PC-9 (cell line): ENCODE measurements around the gene GEMIN8. TPM values are rescaled to one million over a fixed set of nuclear protein-coding genes. Genes with fewer than 3 reads are reported as not detected.

Experiments used
- BruUV-seq: library from RNA; stranded (reverse); fragments of 400-500 nt; replicated peaks from 2 replicates; lab custom pipeline; 2021; lab: Mats Ljungman, UMichigan
- CTCF ChIA-PET: fragments of 300-600 bp; sonication (Branson Sonifier 250); formaldehyde crosslinking; loops from one replicate; lab custom pipeline; 2022; ENCODE audit warnings: antibody characterized with exemption; lab: Charles Lee
- POLR2A ChIA-PET: fragments of 300-600 bp; sonication (Branson Sonifier 250); formaldehyde crosslinking; loops from one replicate; lab custom pipeline; 2022; ENCODE audit warnings: antibody characterized with exemption; ENCODE audit not compliant: unreplicated experiment; lab: Charles Lee
- DNase-seq, 2 experiments: peaks; one replicate each; pipeline versions ENCODE4 v3.0.0 to v3.0.0-alpha.2; 2015 to 2022; ENCODE audit warnings: mixed read lengths in 1 of 2
- H2AFZ ChIP-seq: fragments of 200-600 bp; sonication (generic); 2 replicates; pipeline ENCODE4 v1.8.1; 2017; ENCODE audit warnings: antibody characterized with exemption
- H3F3A ChIP-seq: fragments of 200-600 bp; sonication (generic); 2 replicates; pipeline ENCODE4 v1.8.1; 2017; ENCODE audit warnings: antibody characterized with exemption, mild to moderate bottlenecking, low read depth; ENCODE audit not compliant: insufficient read depth
- H3K27ac ChIP-seq: fragments of 200-600 bp; sonication (generic); 2 replicates; pipeline ENCODE4 v1.6.1; 2016; ENCODE audit warnings: mixed run types
- H3K27me3 ChIP-seq: fragments of 200-600 bp; sonication (generic); 2 replicates; pipeline ENCODE4 v1.6.1; 2016; ENCODE audit warnings: low read depth, mixed run types; ENCODE audit not compliant: insufficient read depth
- H3K36me3 ChIP-seq: fragments of 200-600 bp; sonication (generic); 2 replicates; pipeline ENCODE4 v1.6.1; 2016; ENCODE audit warnings: low read depth, mixed run types
- H3K4me1 ChIP-seq: fragments of 200-600 bp; sonication (generic); replicated peaks from 2 replicates; pipeline ENCODE4 v1.6.1; 2016; ENCODE audit warnings: mixed run types; ENCODE audit not compliant: insufficient read depth
- H3K4me2 ChIP-seq: fragments of 200-600 bp; sonication (generic); 2 replicates; pipeline ENCODE4 v1.6.1; 2017; ENCODE audit warnings: mixed run types
- H3K4me3 ChIP-seq: fragments of 200-600 bp; sonication (generic); 2 replicates; pipeline ENCODE4 v1.6.1; 2016; ENCODE audit warnings: mixed run types
- H3K79me2 ChIP-seq: fragments of 200-600 bp; sonication (generic); 2 replicates; pipeline ENCODE4 v1.6.1; 2017; ENCODE audit warnings: low read depth, mixed run types
- H3K9me2 ChIP-seq: fragments of 200-600 bp; sonication (generic); 2 replicates; pipeline ENCODE4 v1.8.1; 2017; ENCODE audit warnings: mild to moderate bottlenecking; ENCODE audit not compliant: insufficient read depth
- H3K9me3 ChIP-seq: fragments of 200-600 bp; sonication (generic); 2 replicates; pipeline ENCODE4 v1.8.1; 2016; ENCODE audit warnings: low read depth; ENCODE audit not compliant: insufficient read depth
- H4K20me1 ChIP-seq: fragments of 200-600 bp; sonication (generic); 2 replicates; pipeline ENCODE4 v1.8.1; 2017; ENCODE audit not compliant: insufficient read depth
- EZH2 ChIP-seq: fragments of 200-600 bp; sonication (generic); IDR thresholded peaks from 2 replicates; pipeline ENCODE4 v1.8.0; 2017; ENCODE audit warnings: antibody characterized with exemption, low read depth
- intact Hi-C: fragments of 100-400 bp; cut with micrococcal nuclease; formaldehyde crosslinking; loops from one replicate; pipeline ENCODE4 v1.10.0; 2022; ENCODE audit not compliant: unreplicated experiment
- total RNA-seq: library from RNA; stranded (reverse); gene quantifications from 2 replicates; pipeline ENCODE4 v1.2.3, GENCODE V29; 2021
- TF ChIP-seq, protein P1 (sequence below): fragments of 200-600 bp; sonication (generic); conservative IDR thresholded peaks from 2 replicates; pipeline ENCODE4 v1.6.1; 2017; ENCODE audit warnings: mixed run types, antibody characterized with exemption, mild to moderate bottlenecking, moderate library complexity

The GEMIN8 gene
- total RNA-seq, 1 experiment from 2014 or later: 18.8 TPM

DNA sequence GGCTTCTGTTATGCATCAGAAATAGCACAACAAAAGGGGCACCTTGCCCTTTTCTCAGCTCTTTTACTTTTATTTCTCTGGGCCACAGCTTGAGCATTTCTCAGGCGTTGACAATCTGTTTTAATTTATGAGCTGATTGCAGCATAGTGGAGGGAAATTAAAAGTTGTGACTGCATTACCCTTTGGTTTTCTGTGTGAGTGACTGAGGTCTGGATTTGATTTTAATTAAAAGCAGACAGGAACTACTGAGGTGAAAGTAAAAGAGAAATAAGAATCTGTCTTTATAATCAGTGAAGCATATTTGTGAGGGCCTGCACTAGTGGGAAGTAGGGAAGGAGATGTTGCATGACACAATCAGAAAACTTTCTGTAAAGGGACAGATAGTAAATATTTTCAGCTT is 43.4 kb upstream of the GEMIN8 start:
- Histone ChIP-seq H3K4me1 (no peaks in the 10 kb centered on the region), H3K4me3 (no peak overlapping the region), H4K20me1 (no peaks in the 10 kb centered on the region), H3F3A (no peaks in the 10 kb centered on the region), H3K36me3 (no peaks in the 10 kb centered on the region), H3K9me3 (no peaks in the 10 kb centered on the region), H3K4me2 (no peak overlapping the region), H2AFZ (no peak overlapping the region), H3K27me3 (no peaks in the 10 kb centered on the region), H3K27ac (no peak overlapping the region), H3K79me2 (no peaks in the 10 kb centered on the region), H3K9me2 (no peaks in the 10 kb centered on the region)
- no peak for DNase-seq
- ChIA-PET POLR2A (no interaction called here), CTCF (no interaction called here)
- BruUV-seq: no TSS peak
- intact Hi-C loops: no loop called here
- TF ChIP-seq, protein P1, sequence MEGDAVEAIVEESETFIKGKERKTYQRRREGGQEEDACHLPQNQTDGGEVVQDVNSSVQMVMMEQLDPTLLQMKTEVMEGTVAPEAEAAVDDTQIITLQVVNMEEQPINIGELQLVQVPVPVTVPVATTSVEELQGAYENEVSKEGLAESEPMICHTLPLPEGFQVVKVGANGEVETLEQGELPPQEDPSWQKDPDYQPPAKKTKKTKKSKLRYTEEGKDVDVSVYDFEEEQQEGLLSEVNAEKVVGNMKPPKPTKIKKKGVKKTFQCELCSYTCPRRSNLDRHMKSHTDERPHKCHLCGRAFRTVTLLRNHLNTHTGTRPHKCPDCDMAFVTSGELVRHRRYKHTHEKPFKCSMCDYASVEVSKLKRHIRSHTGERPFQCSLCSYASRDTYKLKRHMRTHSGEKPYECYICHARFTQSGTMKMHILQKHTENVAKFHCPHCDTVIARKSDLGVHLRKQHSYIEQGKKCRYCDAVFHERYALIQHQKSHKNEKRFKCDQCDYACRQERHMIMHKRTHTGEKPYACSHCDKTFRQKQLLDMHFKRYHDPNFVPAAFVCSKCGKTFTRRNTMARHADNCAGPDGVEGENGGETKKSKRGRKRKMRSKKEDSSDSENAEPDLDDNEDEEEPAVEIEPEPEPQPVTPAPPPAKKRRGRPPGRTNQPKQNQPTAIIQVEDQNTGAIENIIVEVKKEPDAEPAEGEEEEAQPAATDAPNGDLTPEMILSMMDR: no peak
- TF ChIP-seq EZH2: no peak

DNA sequence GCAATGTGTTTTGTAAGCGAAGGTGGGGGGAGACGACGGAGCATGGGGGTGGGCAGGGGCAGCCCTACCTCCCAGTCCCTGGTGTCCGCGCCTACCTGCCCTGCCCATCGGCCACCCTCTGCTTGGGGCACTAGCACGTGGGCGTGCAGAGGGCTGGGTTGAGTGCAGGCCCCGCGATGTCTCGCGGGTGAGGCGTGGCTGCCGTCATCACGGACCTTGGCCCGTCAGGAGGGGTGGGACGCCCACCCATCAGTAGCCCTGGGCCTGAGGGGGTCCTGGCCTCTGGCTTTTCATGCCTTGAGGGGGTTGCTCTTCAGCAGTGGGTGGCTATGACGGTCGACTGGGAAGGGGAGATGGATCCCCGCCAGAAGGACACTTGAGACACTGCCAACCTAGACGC is 36.1 kb upstream of the GEMIN8 start:
- Histone ChIP-seq H3K27ac (no peak overlapping the region), H3K4me2 (no peak overlapping the region), H4K20me1 (no peaks in the 10 kb centered on the region), H3K27me3 (no peaks in the 10 kb centered on the region), H3K9me3 (no peaks in the 10 kb centered on the region), H3K79me2 (no peaks in the 10 kb centered on the region), H3K9me2 (no peaks in the 10 kb centered on the region), H2AFZ (no peak overlapping the region), H3F3A (no peaks in the 10 kb centered on the region), H3K36me3 (no peaks in the 10 kb centered on the region), H3K4me1 (0 out of 2 replicates have a peak, but pooled peaks cover 8% of the 10 kb centered on the region), H3K4me3 (no peak overlapping the region)
- ChIA-PET CTCF (no interaction called here), POLR2A (no interaction called here)
- intact Hi-C loops: no loop called here
- no TSS peak for BruUV-seq
- DNase-seq: no peak
- TF ChIP-seq, protein P1: no peak
- no peak for TF ChIP-seq EZH2

DNA sequence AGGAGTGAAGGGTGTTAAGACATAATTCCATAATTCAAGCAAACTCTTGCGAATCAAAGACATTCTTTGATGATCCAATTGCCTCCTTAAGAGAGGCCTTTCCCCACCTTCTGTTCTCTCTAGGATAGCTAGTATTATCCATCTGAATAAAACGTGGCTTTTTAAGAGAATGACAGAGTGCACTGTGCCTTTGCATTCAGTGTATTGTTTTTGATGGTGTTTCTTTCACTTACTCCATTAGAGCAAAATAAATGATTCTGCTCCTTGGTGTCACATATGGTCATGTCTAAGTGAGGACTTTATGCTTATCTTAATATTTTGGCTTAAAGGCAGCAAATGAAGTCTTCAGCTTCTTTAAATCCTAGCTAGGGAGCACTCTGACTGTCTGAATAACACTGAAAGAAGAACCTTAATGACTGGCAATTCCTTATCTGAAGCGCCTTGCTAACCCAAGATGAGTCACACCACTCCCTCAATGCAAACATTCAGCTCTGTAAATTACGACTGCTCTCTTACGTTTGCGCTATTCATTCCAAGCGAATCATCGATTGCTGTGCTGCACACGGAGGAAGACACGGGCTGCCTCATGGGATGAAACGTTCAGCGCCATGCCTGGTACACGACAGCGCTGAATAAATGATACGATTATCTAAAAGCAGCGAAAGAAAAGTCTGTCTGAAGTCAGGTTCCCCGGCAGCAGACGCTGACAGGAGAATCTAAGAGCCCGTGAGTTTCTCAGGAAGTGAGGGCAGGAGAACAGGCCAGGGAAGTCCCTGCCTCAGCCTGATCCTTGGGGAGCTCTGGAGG is 35.1 kb upstream of the GEMIN8 start:
- 0 out of 2 replicates have a peak, but pooled peaks cover 8% of the 10 kb centered on the region for H3K4me1 ChIP-seq
- H2AFZ ChIP-seq: peak overlapping the region; percentile 77
- POLR2A ChIA-PET: no interaction called here
- H3K9me3 ChIP-seq: no peaks in the 10 kb centered on the region
- CTCF ChIA-PET: no interaction called here
- no peak overlapping the region for H3K4me3 ChIP-seq
- H3K4me2 ChIP-seq: peak overlapping the region; percentile 55; the same call in 1 of the 2 replicates
- no peaks in the 10 kb centered on the region for H3F3A ChIP-seq
- intact Hi-C loops: no loop called here
- TF ChIP-seq, protein P1: no peak
- TF ChIP-seq EZH2: no peak
- no peaks in the 10 kb centered on the region for H3K79me2 ChIP-seq
- DNase-seq: peak; percentile 9 to 74
- no peak overlapping the region for H3K27ac ChIP-seq
- H4K20me1 ChIP-seq: no peaks in the 10 kb centered on the region
- H3K27me3 ChIP-seq: no peaks in the 10 kb centered on the region
- H3K36me3 ChIP-seq: no peaks in the 10 kb centered on the region
- no peaks in the 10 kb centered on the region for H3K9me2 ChIP-seq
- BruUV-seq: no TSS peak
